Measurements from ENCODE around the gene FRS2.
A peak's percentile ranks its signal among the peaks of the same experiment; 100 is the strongest.

The FRS2 gene

DNA sequence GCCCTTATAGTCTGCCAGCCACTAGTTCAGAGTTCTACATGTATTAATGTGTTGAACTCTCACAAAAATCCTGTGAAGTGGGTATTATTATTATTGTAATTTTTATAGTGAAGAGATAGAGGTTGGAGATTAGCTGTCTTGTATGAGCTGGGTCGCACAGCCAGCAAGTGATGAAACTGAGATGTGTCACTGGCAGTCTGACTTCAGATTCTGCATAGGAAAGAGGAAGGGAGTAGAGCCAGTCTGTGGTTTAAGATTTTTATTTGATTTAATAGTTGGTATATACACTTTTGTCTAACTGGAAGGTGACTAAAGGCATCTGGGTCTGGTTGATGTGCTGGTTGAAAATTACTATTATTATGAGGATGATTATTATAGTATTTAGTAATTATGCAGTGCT is 5.8 kb upstream of the FRS2 start:
- DNase-seq (ENCODE audit: low spot score) = no peak

DNA sequence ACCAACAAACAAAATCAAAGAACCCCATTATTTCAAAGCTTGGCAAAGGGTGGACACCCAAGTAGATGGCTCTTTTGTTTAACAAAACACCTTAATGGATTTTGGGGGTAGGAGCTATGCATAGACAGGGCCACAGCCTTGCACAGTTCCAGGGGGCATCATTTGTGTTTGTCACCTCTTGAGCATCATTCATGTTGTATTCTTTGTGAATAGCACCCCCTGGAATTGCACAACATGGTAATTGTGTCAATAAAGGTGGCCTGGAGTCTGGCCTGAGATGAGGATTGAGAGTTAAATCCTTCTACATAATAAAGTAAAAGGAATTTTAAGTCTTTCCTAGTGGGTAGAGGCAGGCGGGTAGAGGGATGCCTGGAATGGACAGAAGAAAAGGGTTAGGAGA is 3.3 kb upstream of the FRS2 start:
- no peak for DNase-seq (ENCODE audit: low spot score)

- DNase-seq (ENCODE audit: low spot score) = no peak
Observed at GRCh38 chr12:69467366-69467765, 2.8 kb upstream of the FRS2 start.

DNA sequence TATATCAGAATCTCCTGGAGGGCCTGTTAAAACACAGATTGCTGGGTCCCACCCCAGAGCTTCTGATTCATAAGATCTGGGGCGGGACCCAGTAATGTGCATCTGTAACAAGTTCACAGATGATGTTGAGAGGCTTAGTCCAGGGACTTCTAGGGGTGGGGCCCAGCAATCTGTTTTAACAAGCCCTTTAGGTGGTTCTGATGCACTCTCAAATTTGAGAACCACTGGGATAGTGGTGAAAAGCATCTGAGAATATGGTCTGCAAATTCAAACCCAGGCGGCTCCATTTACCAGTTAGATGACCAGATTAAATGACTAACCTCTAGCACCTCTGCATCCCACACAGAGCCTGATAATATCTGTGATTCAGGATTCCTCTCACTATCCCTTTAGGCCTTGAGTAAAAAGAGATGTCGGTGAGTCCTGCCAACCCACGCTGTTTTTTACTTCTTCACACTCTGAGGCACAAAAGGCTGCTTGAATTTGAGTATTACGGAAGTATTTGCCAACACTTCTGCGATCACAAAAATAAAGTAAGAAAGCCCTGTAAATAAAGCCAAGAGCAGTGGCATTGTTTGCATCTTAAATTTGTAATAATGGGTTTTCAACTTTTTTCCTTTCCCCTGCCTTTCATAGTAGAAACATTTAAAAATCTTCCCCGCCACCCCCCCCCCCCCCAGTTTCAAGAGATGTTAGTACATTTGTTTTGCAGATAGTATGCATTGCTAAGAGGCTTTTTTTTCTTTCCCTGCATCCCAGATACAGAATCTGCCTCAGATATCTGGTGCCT is 1.8 kb upstream of the FRS2 start:
- DNase-seq (ENCODE audit: low spot score) = no peak

DNA sequence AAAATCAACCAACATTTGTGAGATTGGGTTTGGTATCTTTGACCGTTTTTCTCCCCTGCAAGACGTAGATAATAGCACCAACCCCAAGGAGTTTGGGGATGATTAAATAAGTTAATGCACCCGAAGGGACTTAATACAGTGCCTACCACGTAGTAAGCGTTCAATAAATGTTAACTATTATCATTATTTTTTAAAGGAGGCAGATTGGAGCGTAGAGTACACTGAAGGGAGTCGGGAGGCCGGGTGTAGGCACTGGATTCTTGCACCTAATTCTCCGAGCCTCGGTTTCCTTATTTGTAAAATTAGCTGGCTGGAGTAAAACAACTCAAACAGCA is 367 bp upstream of the FRS2 start:
- no peak for DNase-seq (ENCODE audit: low spot score)

- DNase-seq (ENCODE audit: low spot score) = no peak
Observed at GRCh38 chr12:69471076-69471430, 865 bp downstream of the FRS2 start.

GRCh38 chr12:69471667-69472385 is 1.6 kb downstream of the FRS2 start:
- DNase-seq (ENCODE audit: low spot score) = no peak

- no peak for DNase-seq (ENCODE audit: low spot score)
Observed at GRCh38 chr12:69473262-69473661, 3.1 kb downstream of the FRS2 start.

DNA sequence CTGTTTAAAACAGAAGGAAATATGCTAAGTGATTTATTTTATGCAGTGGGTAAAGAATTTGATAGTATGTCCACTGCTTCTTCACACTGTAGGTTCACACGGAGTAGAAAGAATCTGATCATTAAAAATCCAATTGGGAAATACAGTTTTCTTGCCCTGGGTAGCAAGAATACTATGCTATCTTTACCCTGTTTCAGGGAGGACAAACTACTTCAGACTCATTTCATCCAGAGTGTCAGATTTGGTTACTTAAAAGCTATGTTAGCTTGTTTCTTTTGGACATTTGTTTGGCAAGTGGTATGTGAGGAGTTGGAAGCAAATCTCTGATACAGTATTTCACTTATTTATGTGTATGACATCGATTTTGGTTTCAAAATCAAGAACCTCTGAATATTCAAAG is 4.3 kb downstream of the FRS2 start:
- DNase-seq (ENCODE audit: low spot score) = no peak

DNA sequence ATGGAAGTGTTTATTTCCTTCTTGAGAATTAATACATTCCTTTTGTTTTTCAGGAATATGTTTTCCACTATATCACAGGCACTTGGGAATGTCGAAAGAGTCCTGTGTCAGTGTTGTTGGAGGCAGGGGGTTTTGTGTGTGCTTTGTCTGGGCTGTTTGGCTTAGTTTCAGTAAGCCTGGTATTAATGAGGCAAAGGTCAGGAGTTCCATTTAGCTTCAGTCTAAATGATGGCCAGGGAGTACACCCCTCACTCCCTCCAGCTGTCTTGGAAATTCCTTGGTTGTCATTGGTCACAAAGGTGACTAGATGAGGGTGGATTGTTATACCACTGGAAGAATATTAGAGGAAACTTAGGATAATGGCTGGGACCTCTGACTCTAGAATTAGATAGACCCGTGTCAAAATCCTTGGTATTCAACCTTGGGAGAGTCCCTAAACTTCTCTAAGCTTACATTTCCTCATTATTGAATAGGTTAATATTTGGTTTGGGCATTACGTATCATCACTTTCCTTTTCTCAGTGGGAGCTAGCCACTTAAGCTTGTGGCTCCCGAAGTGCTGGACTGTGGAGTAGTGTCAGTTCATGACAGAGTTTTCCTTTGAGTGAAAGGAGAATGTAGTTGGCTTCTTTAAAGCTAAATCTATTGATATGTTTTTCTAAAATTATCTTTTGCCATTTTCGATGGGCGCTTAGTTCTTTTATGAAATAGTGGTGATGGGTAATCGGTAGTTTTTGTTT is 5.2 kb downstream of the FRS2 start:
- DNase-seq (ENCODE audit: low spot score) = peak; percentile 50

GRCh38 chr12:69476276-69477017 is 6.3 kb downstream of the FRS2 start:
- DNase-seq (ENCODE audit: low spot score) = no peak

DNA sequence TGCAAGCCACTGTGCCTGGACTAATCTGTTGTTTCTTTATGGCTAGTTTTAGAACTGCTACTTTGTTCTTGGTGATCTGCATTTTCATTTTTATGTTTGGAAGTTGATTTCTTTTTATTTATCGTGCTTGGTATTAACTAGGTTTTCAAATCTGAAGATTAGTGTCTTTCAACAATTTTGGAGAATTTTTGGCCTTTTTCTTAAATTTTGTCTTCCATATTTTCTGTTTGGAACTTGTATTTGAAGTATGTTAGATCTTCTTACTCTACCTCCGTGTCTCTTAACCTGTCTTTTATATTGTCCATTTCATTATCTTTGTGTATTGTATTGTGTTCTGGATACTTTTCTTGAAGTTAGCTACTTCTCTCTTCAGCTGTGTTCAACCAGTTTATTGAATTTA is 9.5 kb downstream of the FRS2 start:
- no peak for DNase-seq (ENCODE audit: low spot score)

GRCh38 chr12:69480698-69481097 is 10.5 kb downstream of the FRS2 start:
- DNase-seq (ENCODE audit: low spot score) = no peak

DNA sequence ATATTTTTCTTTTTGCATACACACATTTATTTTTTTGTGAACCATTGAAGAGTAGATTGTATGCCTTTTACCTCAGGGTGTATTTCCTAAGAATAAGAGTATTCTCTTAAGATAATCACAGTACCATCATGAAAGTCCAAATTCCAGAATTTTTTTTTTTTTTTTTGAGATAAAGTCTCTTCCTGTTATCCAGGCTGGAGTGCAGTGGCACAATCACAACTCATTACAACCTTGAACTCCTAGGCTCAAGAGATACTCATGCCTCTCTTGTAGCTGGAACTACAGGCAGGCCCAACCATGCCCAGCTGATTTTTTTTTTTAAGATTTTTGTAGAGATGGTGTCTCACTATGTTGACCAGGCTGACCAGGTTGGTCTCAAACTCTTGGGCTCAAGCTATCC is 10.9 kb downstream of the FRS2 start:
- no peak for DNase-seq (ENCODE audit: low spot score)

DNA sequence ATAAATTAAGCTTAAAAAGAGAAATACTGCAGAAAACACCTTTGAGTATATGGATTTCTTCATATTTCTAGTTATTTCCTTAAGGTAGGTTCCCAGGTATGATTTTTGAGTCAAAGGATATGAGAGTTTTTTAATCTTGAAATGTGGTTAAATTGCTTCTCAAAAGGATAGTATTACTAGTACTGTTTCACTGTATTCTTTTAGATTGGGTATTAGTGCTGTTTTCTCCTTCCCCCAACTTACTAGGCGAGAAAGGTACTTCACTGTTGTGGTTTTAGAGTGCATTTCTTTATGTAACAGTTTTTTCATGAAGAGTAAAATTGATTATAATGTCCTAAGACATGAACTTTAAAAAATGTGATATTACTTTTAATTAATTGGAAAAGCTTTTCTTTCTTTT is 13.5 kb downstream of the FRS2 start:
- no peak for DNase-seq (ENCODE audit: low spot score)

DNA sequence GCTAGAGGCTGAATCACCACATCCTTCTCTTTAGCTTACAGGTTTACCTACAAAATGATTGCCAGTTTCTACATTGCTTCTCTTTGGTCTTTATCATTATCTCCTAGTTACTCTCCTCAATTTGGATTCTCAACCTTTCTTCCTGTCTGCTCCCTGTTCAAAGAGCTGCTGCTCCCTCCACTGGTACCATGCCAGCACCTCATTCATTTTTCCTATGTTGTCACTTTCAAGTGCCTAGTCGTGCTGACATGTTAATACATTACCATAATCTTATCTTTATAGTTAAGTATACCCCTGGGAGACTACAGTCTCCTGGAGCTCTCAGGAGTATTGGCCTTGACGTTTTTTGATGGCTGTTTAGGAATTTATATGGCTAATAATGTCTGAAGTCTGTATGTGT is 14.2 kb downstream of the FRS2 start:
- DNase-seq (ENCODE audit: low spot score) = no peak

GRCh38 chr12:69490920-69491643 is 20.9 kb downstream of the FRS2 start:
- no peak for DNase-seq (ENCODE audit: low spot score)

- DNase-seq (ENCODE audit: low spot score) = no peak
Observed at GRCh38 chr12:69492739-69493138, 22.6 kb downstream of the FRS2 start.

GRCh38 chr12:69495071-69495470 is 24.9 kb downstream of the FRS2 start:
- no peak for DNase-seq (ENCODE audit: low spot score)

DNA sequence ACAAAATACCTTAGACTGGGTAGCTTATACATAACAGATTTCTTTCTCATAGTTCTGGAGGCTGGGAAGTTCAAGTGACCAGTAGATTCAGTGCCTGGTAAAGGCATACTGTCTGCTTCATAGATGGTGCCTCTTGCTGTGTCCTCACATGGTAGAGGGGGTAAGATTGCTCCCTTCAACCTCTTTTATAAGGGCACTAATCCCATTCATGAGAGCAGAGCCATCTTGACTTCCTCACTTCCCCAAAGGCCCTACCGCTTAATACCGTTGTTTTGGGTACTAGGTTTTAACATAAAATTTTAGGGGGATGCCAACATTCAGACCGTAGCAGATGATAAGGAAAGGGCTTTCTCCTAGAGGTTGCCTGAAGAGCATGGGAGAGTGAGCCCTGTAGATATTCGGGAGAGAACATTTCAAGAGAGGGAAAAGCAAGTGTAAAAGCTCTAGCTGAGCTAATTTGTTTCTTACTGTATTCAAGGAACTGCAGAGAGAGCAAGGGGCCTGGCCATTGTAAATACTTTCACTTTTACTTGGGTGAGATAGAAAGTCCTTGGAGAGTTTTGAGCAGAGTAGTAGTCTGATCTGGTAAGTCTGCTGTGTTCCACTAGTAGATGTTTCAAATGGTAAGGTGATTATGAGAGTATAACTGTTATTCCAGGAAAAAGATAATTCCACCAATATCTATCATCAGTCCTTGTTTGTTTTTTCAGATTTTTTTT is 27.3 kb downstream of the FRS2 start:
- DNase-seq (ENCODE audit: low spot score) = peak; percentile 37

DNA sequence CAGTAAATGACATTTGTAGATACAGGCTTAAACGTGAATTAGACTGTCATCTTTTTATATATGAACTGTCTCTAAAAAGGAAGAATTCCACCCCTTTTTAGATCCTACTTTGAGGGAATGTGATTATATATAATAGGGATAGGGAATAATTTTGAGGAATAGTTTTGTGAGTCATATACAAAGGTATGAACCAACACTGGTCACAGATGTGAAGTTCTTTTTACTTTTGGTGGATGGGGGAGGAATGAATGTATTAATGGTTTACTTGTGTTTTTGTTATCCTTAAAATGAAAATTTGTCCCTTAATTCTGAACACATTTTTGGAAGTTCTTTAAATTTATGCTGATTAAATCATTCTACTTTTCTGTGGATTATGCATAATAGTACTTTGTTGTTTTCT is 30.4 kb downstream of the FRS2 start:
- DNase-seq (ENCODE audit: low spot score) = peak; percentile 44

Data from kidney tubule cell (primary cell).